Keratinocyte (primary cell): ENCODE measurements around the gene ULK4. TPM values are rescaled to one million over a fixed set of nuclear protein-coding genes. Genes with fewer than 3 reads are reported as not detected.

Source experiments
- DNase-seq: peaks from one replicate; pipeline ENCODE4 v3.0.0-alpha.2; 2011; ENCODE audit warnings: low read depth, missing footprints, low spot score
- FAIRE-seq: peaks from 2 replicates; lab custom pipeline; 2011; peaks lifted over from hg19 to GRCh38; lab: Jason Lieb, UNC
- H2AFZ ChIP-seq: 2 replicates; pipeline ENCODE4 v1.6.0; 2012; ENCODE audit warnings: low read length, control low read depth, inconsistent platforms; ENCODE audit not compliant: control insufficient read depth
- H3K27ac ChIP-seq: 2 replicates; pipeline ENCODE4 v1.5.1; 2011; ENCODE audit warnings: low read length; ENCODE audit not compliant: control insufficient read depth, insufficient read depth
- H3K27me3 ChIP-seq: 3 replicates; pipeline ENCODE4 v1.6.0; 2011; ENCODE audit warnings: low read length; ENCODE audit not compliant: control insufficient read depth, insufficient read depth; ENCODE audit errors: extremely low read depth
- H3K36me3 ChIP-seq, 2 experiments: 2 replicates in 1 of 2; 3 replicates in 1 of 2; pipeline ENCODE4 v1.5.1; 2011; ENCODE audit warnings: low read length in 2 of 2, mild to moderate bottlenecking in 1 of 2; ENCODE audit not compliant: control insufficient read depth in 2 of 2, insufficient read depth in 2 of 2; ENCODE audit errors: extremely low read depth in 1 of 2
- H3K4me1 ChIP-seq: 3 replicates; pipeline ENCODE4 v1.5.1; 2011; ENCODE audit warnings: low read length; ENCODE audit not compliant: control insufficient read depth, insufficient read depth; ENCODE audit errors: extremely low read depth
- H3K4me2 ChIP-seq: 3 replicates; pipeline ENCODE4 v1.6.0; 2011; ENCODE audit warnings: low read depth, low read length; ENCODE audit not compliant: control insufficient read depth, insufficient read depth; ENCODE audit errors: extremely low read depth
- H3K4me3 ChIP-seq, 3 experiments: fragments of 200-600 bp in 1 of 3; sonication (generic) in 1 of 3; 2 replicates in 2 of 3; 3 replicates in 1 of 3; pipeline ENCODE4 v1.5.1; 2011 to 2016; ENCODE audit warnings: low read length in 3 of 3, mild to moderate bottlenecking in 3 of 3, control low read depth in 2 of 3, inconsistent platforms in 1 of 3, low read depth in 1 of 3, mixed read lengths in 1 of 3, mixed run types in 1 of 3, moderate library complexity in 1 of 3; ENCODE audit not compliant: control insufficient read depth in 2 of 3, insufficient read depth in 2 of 3; ENCODE audit errors: extremely low read depth in 1 of 3
- H3K79me2 ChIP-seq: 2 replicates; pipeline ENCODE4 v1.6.0; 2012; ENCODE audit warnings: low read length; ENCODE audit not compliant: control insufficient read depth, insufficient read depth
- H3K9ac ChIP-seq: 3 replicates; pipeline ENCODE4 v1.6.0; 2011; ENCODE audit warnings: low read length; ENCODE audit not compliant: control insufficient read depth, insufficient read depth; ENCODE audit errors: extremely low read depth
- H3K9me1 ChIP-seq: 3 replicates; pipeline ENCODE4 v1.6.0; 2011; ENCODE audit warnings: low read length; ENCODE audit not compliant: control insufficient read depth, insufficient read depth; ENCODE audit errors: extremely low read depth
- H3K9me3 ChIP-seq: 2 replicates; pipeline ENCODE4 v1.5.1; 2012; ENCODE audit warnings: low read depth, low read length; ENCODE audit not compliant: control insufficient read depth
- H4K20me1 ChIP-seq: 3 replicates; pipeline ENCODE4 v1.6.0; 2011; ENCODE audit warnings: low read length; ENCODE audit not compliant: control insufficient read depth, insufficient read depth; ENCODE audit errors: extremely low read depth
- EZH2 ChIP-seq: IDR thresholded peaks from one replicate; pipeline ENCODE4 v1.6.1; 2012; ENCODE audit warnings: inconsistent platforms, mild to moderate bottlenecking, low read length, moderate library complexity
- dilution Hi-C: fragments of 300-500 bp; cut with MboI; formaldehyde crosslinking; loops from one replicate; pipeline ENCODE4 v1.7.0; 2020; ENCODE audit warnings: low sequenced_read_pairs; ENCODE audit not compliant: extremely low pct_ligation_motif_present
- polyA plus RNA-seq, 5 experiments: library from polyadenylated mRNA; depleted of rRNA in 3 of 5; stranded (reverse) in 3 of 5; stranded (forward) in 1 of 5; unstranded in 1 of 5; fragments of >200 nt; gene quantifications; 1 replicate in 1 of 5; 2 replicates in 3 of 5; 3 replicates in 1 of 5; pipeline versions ENCODE4 v1.2.1 to v1.2.3, GENCODE V29; 2011 to 2012; ENCODE audit warnings: missing spikeins in 2 of 5, low read depth in 1 of 5, low replicate concordance in 1 of 5
- TF ChIP-seq, protein P1 (sequence below), 3 experiments: IDR thresholded peaks in 1 of 3; conservative IDR thresholded peaks in 1 of 3; optimal IDR thresholded peaks in 1 of 3; 2 replicates in 2 of 3; 3 replicates in 1 of 3; pipeline versions ENCODE3 to v1.5.1; 2011; ENCODE audit warnings: low read length in 3 of 3, mild to moderate bottlenecking in 3 of 3, moderate library complexity in 2 of 3, control low read depth in 1 of 3, inconsistent platforms in 1 of 3; ENCODE audit not compliant: insufficient read depth in 2 of 3; ENCODE audit errors: extremely low read depth in 1 of 3

ULK4 gene
- polyA plus RNA-seq, 1 donor (not counting 4 experiments of a cell fraction or from before 2014, with no cell fraction given), result 6.1 TPM

DNA sequence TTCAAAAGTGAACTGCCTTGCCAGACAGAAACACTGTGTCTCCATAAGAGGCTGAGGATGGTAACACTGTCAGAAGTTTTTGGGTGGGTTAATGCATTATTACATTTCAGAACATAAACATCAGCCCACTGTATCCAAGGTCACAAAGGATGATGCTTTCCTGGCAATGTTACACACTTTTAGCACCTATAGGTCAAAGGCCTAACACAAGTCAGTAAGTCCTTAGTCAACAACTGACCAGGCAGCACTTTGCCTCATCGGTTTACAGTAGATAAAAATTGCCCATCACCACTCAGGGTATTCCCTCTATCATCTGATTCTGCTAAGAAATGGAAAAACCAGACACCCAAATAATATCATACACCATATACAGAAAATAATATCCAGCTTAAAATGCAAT lies 664.2 kb downstream of the ULK4 start:
- no peaks in the 10 kb centered on the region for H3K27me3 ChIP-seq
- DNase-seq (no peak), FAIRE-seq (no peak)
- H4K20me1 ChIP-seq, result no peaks in the 10 kb centered on the region
- H3K9me3 ChIP-seq, result no peaks in the 10 kb centered on the region
- H3K9ac ChIP-seq, result no peak overlapping the region
- no peaks in the 10 kb centered on the region for H3K79me2 ChIP-seq
- H3K4me2 ChIP-seq, result no peak overlapping the region
- no peaks in the 10 kb centered on the region for H3K9me1 ChIP-seq
- no peak overlapping the region for H3K27ac ChIP-seq
- H3K4me3 ChIP-seq, result no peak overlapping the region
- peaks cover 2% of the 10 kb centered on the region for H3K4me1 ChIP-seq
- H2AFZ ChIP-seq, result no peak overlapping the region
- H3K36me3 ChIP-seq, result no peaks in the 10 kb centered on the region
- dilution Hi-C loops, result no loop called here
- no peak for TF ChIP-seq EZH2
- TF ChIP-seq, protein P1, sequence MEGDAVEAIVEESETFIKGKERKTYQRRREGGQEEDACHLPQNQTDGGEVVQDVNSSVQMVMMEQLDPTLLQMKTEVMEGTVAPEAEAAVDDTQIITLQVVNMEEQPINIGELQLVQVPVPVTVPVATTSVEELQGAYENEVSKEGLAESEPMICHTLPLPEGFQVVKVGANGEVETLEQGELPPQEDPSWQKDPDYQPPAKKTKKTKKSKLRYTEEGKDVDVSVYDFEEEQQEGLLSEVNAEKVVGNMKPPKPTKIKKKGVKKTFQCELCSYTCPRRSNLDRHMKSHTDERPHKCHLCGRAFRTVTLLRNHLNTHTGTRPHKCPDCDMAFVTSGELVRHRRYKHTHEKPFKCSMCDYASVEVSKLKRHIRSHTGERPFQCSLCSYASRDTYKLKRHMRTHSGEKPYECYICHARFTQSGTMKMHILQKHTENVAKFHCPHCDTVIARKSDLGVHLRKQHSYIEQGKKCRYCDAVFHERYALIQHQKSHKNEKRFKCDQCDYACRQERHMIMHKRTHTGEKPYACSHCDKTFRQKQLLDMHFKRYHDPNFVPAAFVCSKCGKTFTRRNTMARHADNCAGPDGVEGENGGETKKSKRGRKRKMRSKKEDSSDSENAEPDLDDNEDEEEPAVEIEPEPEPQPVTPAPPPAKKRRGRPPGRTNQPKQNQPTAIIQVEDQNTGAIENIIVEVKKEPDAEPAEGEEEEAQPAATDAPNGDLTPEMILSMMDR (optimal IDR thresholded peaks at IDR 0.05 in 1 of 3, IDR thresholded peaks at IDR 0.05 in 1 of 3, conservative IDR thresholded peaks at IDR 0.05 in 1 of 3; ENCODE audit: extremely low read depth in 1 of 3, insufficient read depth in 2 of 3, low read length in 3 of 3), result no peak

DNA sequence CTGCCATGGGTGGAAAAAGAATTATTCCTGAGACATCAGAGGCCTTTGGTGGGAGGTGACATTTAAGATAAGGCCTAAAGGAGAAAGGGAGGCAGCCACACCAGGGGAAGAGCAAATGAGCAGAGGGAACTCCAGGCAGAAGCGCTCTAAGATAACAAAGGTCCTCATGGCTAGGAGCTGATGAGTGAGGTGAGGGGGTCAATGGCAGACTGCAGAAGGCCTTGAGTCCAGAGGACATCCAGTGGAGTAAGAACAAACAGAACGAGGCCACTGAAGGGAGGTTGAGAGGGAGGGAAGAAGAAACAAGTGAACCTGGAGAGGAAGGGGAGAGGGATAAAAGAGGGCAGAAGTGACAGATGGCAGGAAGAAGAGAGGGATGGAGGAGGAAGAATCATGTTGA lies 665.3 kb downstream of the ULK4 start:
- DNase-seq (no peak), FAIRE-seq (no peak)
- Histone ChIP-seq H3K9me1 (no peaks in the 10 kb centered on the region), H3K36me3 (no peaks in the 10 kb centered on the region), H3K9me3 (no peaks in the 10 kb centered on the region), H3K27ac (no peak overlapping the region), H2AFZ (no peak overlapping the region), H3K27me3 (no peaks in the 10 kb centered on the region), H4K20me1 (no peaks in the 10 kb centered on the region), H3K79me2 (no peaks in the 10 kb centered on the region), H3K4me3 (no peak overlapping the region), H3K4me1 (no peaks in the 10 kb centered on the region), H3K9ac (no peak overlapping the region), H3K4me2 (no peak overlapping the region)
- dilution Hi-C loops, result no loop called here
- TF ChIP-seq EZH2, result no peak
- TF ChIP-seq, protein P1 (optimal IDR thresholded peaks at IDR 0.05 in 1 of 3, IDR thresholded peaks at IDR 0.05 in 1 of 3, conservative IDR thresholded peaks at IDR 0.05 in 1 of 3; ENCODE audit: extremely low read depth in 1 of 3, insufficient read depth in 2 of 3, low read length in 3 of 3), result no peak
